ENCODE data around the gene SMARCD1.

DNA sequence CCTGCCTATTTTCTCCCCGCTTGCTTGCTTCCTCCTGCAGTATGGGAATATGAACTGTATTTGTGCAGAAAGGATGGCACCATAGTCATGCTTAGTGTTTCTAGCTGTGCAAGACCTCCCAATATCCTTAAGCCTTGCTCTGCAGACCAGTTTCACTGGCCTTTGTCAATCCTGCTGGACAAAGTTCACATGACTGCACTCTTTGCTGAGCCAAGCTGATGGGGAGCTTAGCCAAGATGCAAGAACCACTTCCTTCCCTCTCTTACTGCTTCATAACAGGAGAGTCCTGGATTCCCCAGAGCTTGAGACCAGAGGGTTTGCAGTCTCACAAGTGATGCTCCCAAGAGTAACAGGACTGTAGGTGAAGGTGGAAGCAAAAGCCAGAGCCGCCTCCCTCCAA, 24.0 kb upstream of the SMARCD1 start:
- TF ChIP-seq JUND (IDR thresholded peaks at IDR 0.05): no peak
- no peak for TF ChIP-seq CTCF (IDR thresholded peaks at IDR 0.05; ENCODE audit: low read depth, low read length, missing input control)
- TF ChIP-seq MAX (IDR thresholded peaks at IDR 0.05): no peak
- TF ChIP-seq, protein P1, sequence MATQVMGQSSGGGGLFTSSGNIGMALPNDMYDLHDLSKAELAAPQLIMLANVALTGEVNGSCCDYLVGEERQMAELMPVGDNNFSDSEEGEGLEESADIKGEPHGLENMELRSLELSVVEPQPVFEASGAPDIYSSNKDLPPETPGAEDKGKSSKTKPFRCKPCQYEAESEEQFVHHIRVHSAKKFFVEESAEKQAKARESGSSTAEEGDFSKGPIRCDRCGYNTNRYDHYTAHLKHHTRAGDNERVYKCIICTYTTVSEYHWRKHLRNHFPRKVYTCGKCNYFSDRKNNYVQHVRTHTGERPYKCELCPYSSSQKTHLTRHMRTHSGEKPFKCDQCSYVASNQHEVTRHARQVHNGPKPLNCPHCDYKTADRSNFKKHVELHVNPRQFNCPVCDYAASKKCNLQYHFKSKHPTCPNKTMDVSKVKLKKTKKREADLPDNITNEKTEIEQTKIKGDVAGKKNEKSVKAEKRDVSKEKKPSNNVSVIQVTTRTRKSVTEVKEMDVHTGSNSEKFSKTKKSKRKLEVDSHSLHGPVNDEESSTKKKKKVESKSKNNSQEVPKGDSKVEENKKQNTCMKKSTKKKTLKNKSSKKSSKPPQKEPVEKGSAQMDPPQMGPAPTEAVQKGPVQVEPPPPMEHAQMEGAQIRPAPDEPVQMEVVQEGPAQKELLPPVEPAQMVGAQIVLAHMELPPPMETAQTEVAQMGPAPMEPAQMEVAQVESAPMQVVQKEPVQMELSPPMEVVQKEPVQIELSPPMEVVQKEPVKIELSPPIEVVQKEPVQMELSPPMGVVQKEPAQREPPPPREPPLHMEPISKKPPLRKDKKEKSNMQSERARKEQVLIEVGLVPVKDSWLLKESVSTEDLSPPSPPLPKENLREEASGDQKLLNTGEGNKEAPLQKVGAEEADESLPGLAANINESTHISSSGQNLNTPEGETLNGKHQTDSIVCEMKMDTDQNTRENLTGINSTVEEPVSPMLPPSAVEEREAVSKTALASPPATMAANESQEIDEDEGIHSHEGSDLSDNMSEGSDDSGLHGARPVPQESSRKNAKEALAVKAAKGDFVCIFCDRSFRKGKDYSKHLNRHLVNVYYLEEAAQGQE (IDR thresholded peaks at IDR 0.05): no peak
- no peak for TF ChIP-seq HNF4G (IDR thresholded peaks at IDR 0.05)
- no peak for TF ChIP-seq RAD21 (IDR thresholded peaks at IDR 0.05)
- no peak for TF ChIP-seq YY1 (IDR thresholded peaks at IDR 0.05)
